ENCODE data around the gene DUS3L.
"Not testable (repeated sequence)": the region's sequence is repeated elsewhere in the genome, so short reads cannot be mapped to it uniquely, and the experiment has no call there.

The DUS3L gene

GRCh38 chr19:5767949-5768348 is 23.0 kb downstream of the DUS3L start:
- no peak for DNase-seq

- no peak for DNase-seq
These were observed 25.7 kb downstream of the DUS3L start for GRCh38 chr19:5765220-5765619.

- DNase-seq = no peak
These were observed 28.2 kb downstream of the DUS3L start for GRCh38 chr19:5762608-5763217.

- no peak for DNase-seq
These were observed 37.2 kb downstream of the DUS3L start for GRCh38 chr19:5753743-5754142.

- DNase-seq = no peak
These were observed 39.3 kb downstream of the DUS3L start for GRCh38 chr19:5751709-5752108.

- no peak for DNase-seq
These were observed 41.5 kb downstream of the DUS3L start for GRCh38 chr19:5749505-5749904.

- DNase-seq = not testable (repeated sequence)
These were observed 42.0 kb downstream of the DUS3L start for GRCh38 chr19:5748920-5749319.

GRCh38 chr19:5744999-5745398 is 46.0 kb downstream of the DUS3L start:
- DNase-seq = not testable (repeated sequence)

- DNase-seq = no peak
These were observed 47.3 kb downstream of the DUS3L start for GRCh38 chr19:5743630-5744029.

GRCh38 chr19:5742051-5742450 is 48.9 kb downstream of the DUS3L start:
- no peak for DNase-seq

GRCh38 chr19:5738423-5738822 is 52.5 kb downstream of the DUS3L start:
- DNase-seq = no peak
